ENCODE results near the gene DGKI. TPM values are rescaled to one million over a fixed set of nuclear protein-coding genes. Genes with fewer than 3 reads are reported as not detected.

DGKI gene
- total RNA-seq, 2 donors from 2014 or later, result 0.04 to 0.64 TPM

DNA sequence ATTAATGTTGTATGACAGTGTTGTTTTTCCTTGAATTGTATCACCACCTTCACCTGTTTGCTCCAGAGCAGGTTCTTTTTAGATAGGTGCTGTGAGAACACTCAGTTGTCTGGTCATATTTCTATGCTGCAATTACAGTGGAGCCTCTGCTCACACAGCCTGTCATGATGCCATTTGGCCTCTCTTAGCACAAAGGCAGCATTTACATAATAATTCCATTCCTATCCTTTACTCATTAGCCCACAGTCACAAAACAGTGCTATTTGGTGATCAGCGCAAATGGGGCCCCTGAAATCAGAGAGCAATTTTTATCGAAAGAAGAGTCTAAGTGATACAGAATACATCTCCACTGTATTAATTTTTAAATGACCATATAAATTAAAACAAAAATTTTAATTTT, 13.8 kb upstream of the DGKI start:
- H3K9me3 Mint-ChIP-seq, result peaks cover 3% of the 10 kb centered on the region
- peaks cover 20% of the 10 kb centered on the region for H3K36me3 Mint-ChIP-seq (ENCODE audit: low read depth)
- H3K27ac Mint-ChIP-seq, result no peak overlapping the region
- Histone ChIP-seq H3K4me3 (ENCODE audit: low read length) (no peak overlapping the region), H3K27ac (ENCODE audit: low read depth, low read length) (no peak overlapping the region), H3K9me3 (ENCODE audit: control insufficient read depth, low read length) (no peaks in the 10 kb centered on the region), H3K4me1 (ENCODE audit: control insufficient read depth, insufficient read depth, low read length) (no peaks in the 10 kb centered on the region), H3K27me3 (ENCODE audit: control insufficient read depth, insufficient read depth, low read length, poor library complexity, severe bottlenecking) (no peaks in the 10 kb centered on the region), H3K9ac (ENCODE audit: extremely low read depth, low read length, poor library complexity, severe bottlenecking) (no peak overlapping the region), H3K36me3 (ENCODE audit: control insufficient read depth, insufficient read depth, low read length) (peaks cover 36% of the 10 kb centered on the region)
- no peak for DNase-seq
- H3K4me1 Mint-ChIP-seq, result no peaks in the 10 kb centered on the region
- no peaks in the 10 kb centered on the region for H3K27me3 Mint-ChIP-seq (ENCODE audit: insufficient read depth)
- 98% methylated on average over 2 of the region's 2 CpGs; no CpG with 5 or more reads in 1 of the 2 experiments for WGBS, 2 experiments (ENCODE audit: insufficient coverage in 1 of 2, insufficient read length in 1 of 2)
- TF ChIP-seq CTCF (conservative IDR thresholded peaks at IDR 0.05), result no peak
- H3K4me3 Mint-ChIP-seq, result no peak overlapping the region

- Mint-ChIP-seq H3K36me3 (ENCODE audit: low read depth) (no peaks in the 10 kb centered on the region), H3K27ac (no peak overlapping the region), H3K4me1 (no peaks in the 10 kb centered on the region), H3K27me3 (ENCODE audit: insufficient read depth) (peaks cover 22% of the 10 kb centered on the region), H3K4me3 (no peak overlapping the region), H3K9me3 (no peaks in the 10 kb centered on the region)
- Histone ChIP-seq H3K4me1 (ENCODE audit: control insufficient read depth, insufficient read depth, low read length) (no peaks in the 10 kb centered on the region), H3K27ac (ENCODE audit: low read depth, low read length) (no peak overlapping the region), H3K36me3 (ENCODE audit: control insufficient read depth, insufficient read depth, low read length) (peaks cover 4% of the 10 kb centered on the region), H3K4me3 (ENCODE audit: low read length) (no peak overlapping the region), H3K9ac (ENCODE audit: extremely low read depth, low read length, poor library complexity, severe bottlenecking) (no peak overlapping the region), H3K27me3 (ENCODE audit: control insufficient read depth, insufficient read depth, low read length, poor library complexity, severe bottlenecking) (peaks cover 18% of the 10 kb centered on the region), H3K9me3 (ENCODE audit: control insufficient read depth, low read length) (no peaks in the 10 kb centered on the region)
- 94 to 100% methylated on average over 1 of the region's 1 CpG for WGBS, 2 experiments (ENCODE audit: insufficient coverage in 1 of 2, insufficient read length in 1 of 2)
- no peak for TF ChIP-seq CTCF (conservative IDR thresholded peaks at IDR 0.05)
- no peak for DNase-seq
Measured at GRCh38 chr7:137853053-137853452, 6.3 kb upstream of the DGKI start.

DNA sequence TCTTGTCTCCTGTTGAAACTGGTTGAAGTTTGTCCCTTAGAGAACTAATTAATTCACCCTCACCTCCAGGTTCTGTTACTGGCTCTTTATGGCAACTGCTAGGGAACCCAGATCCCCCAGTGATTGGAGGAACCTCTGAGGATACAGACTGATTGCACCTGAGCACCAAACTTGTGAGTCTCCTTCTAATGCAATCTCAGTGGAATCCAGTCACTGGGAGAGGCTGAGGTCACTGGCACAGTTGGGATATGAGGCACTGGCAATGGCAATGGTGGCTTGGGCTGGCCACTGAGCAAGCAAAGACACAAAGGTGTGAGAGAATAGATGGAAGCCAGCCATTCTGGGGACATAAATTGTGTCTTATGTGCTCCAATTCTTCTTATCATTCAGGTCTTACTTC, 5.3 kb upstream of the DGKI start:
- Histone ChIP-seq H3K9ac (ENCODE audit: extremely low read depth, low read length, poor library complexity, severe bottlenecking) (no peak overlapping the region), H3K27ac (ENCODE audit: low read depth, low read length) (no peak overlapping the region), H3K4me1 (ENCODE audit: control insufficient read depth, insufficient read depth, low read length) (no peaks in the 10 kb centered on the region), H3K9me3 (ENCODE audit: control insufficient read depth, low read length) (no peaks in the 10 kb centered on the region), H3K36me3 (ENCODE audit: control insufficient read depth, insufficient read depth, low read length) (peaks cover 4% of the 10 kb centered on the region), H3K4me3 (ENCODE audit: low read length) (no peak overlapping the region), H3K27me3 (ENCODE audit: control insufficient read depth, insufficient read depth, low read length, poor library complexity, severe bottlenecking) (peaks cover 27% of the 10 kb centered on the region)
- no peaks in the 10 kb centered on the region for H3K4me1 Mint-ChIP-seq
- no peak overlapping the region for H3K4me3 Mint-ChIP-seq
- no peak for TF ChIP-seq CTCF (conservative IDR thresholded peaks at IDR 0.05)
- no peak overlapping the region for H3K27ac Mint-ChIP-seq
- H3K36me3 Mint-ChIP-seq (ENCODE audit: low read depth), result no peaks in the 10 kb centered on the region
- no peak for DNase-seq
- no peaks in the 10 kb centered on the region for H3K9me3 Mint-ChIP-seq
- H3K27me3 Mint-ChIP-seq (ENCODE audit: insufficient read depth), result peaks cover 32% of the 10 kb centered on the region
